ENCODE results near the gene INTS7.

DNA sequence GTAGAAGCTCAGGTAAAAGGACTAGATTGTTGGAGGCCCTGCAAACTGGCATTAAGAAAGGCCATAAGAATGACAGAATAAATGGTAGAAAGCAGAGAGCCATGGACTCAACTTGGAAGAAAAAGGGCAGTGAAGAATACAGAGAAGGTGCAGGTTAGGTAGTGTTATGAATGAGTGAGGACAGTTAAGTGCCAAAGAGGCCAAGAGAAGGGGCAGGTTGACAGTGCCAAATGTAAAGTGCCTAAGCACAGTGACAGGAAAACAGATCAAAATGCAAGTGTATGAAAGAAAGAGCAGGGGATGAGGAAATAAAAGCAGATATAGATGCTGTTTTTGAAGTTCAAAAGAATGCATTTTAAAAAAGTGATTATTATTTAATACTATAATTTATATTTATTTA, 43.7 kb downstream of the INTS7 start:
- TF ChIP-seq, protein P1, sequence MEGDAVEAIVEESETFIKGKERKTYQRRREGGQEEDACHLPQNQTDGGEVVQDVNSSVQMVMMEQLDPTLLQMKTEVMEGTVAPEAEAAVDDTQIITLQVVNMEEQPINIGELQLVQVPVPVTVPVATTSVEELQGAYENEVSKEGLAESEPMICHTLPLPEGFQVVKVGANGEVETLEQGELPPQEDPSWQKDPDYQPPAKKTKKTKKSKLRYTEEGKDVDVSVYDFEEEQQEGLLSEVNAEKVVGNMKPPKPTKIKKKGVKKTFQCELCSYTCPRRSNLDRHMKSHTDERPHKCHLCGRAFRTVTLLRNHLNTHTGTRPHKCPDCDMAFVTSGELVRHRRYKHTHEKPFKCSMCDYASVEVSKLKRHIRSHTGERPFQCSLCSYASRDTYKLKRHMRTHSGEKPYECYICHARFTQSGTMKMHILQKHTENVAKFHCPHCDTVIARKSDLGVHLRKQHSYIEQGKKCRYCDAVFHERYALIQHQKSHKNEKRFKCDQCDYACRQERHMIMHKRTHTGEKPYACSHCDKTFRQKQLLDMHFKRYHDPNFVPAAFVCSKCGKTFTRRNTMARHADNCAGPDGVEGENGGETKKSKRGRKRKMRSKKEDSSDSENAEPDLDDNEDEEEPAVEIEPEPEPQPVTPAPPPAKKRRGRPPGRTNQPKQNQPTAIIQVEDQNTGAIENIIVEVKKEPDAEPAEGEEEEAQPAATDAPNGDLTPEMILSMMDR (IDR thresholded peaks at IDR 0.05) = no peak
- TF ChIP-seq POLR2A (IDR thresholded peaks at IDR 0.05) (no peak), EP300 (IDR thresholded peaks at IDR 0.05) (no peak)

All from sigmoid colon (tissue), 4 donors.